PC-3 (cell line): ENCODE measurements around the gene LSR. TPM values are rescaled to one million over a fixed set of nuclear protein-coding genes. Genes with fewer than 3 reads are reported as not detected.
"Not testable (repeated sequence)": the region's sequence is repeated elsewhere in the genome, so short reads cannot be mapped to it uniquely, and the experiment has no call there.

Experiments used
- ATAC-seq: fragments of 200-7000 bp; cut with Tn5 transposase; 2 replicates; pipeline ENCODE4 v1.9.1; 2020; ENCODE audit warnings: mild to moderate bottlenecking, moderate library complexity
- BruUV-seq: library from RNA; stranded (reverse); fragments of 400-500 nt; replicated peaks from 2 replicates; lab custom pipeline; 2021; lab: Mats Ljungman, UMichigan
- CTCF ChIA-PET: fragments of 300-600 bp; sonication (Branson Sonifier 250); formaldehyde crosslinking; loops from one replicate; lab custom pipeline; 2022; ENCODE audit warnings: antibody characterized with exemption; lab: Charles Lee
- POLR2A ChIA-PET: fragments of 300-600 bp; sonication (Branson Sonifier 250); formaldehyde crosslinking; loops from one replicate; lab custom pipeline; 2022; ENCODE audit warnings: antibody characterized with exemption; ENCODE audit not compliant: unreplicated experiment; lab: Charles Lee
- DNase-seq: peaks from one replicate; pipeline ENCODE4 v3.0.0-alpha.2; 2015
- H2AFZ ChIP-seq: fragments of 300-600 bp; sonication (generic); 2 replicates; pipeline ENCODE4 v1.6.0; 2016; ENCODE audit warnings: antibody characterized with exemption, low read length
- H3F3A ChIP-seq: fragments of 300-600 bp; sonication (generic); one replicate; pipeline ENCODE4 v1.6.0; 2017; ENCODE audit warnings: antibody characterized with exemption, low read length, control low read depth, mild to moderate bottlenecking; ENCODE audit not compliant: unreplicated experiment
- H3K27ac ChIP-seq: fragments of 300-600 bp; sonication (generic); 2 replicates; pipeline ENCODE4 v1.5.1; 2016; ENCODE audit warnings: mild to moderate bottlenecking, low read length
- H3K27me3 ChIP-seq: fragments of 300-600 bp; sonication (generic); 2 replicates; pipeline ENCODE4 v1.6.1; 2016; ENCODE audit warnings: low read length, mixed read lengths
- H3K36me3 ChIP-seq: fragments of 300-600 bp; sonication (generic); 2 replicates; pipeline ENCODE4 v1.6.1; 2016; ENCODE audit warnings: low read depth, mixed run types, low read length, mixed read lengths
- H3K4me1 ChIP-seq: fragments of 300-600 bp; sonication (generic); 2 replicates; pipeline ENCODE4 v1.5.1; 2016; ENCODE audit warnings: low read length; ENCODE audit not compliant: insufficient read depth
- H3K4me2 ChIP-seq: fragments of 300-600 bp; sonication (generic); 2 replicates; pipeline ENCODE4 v1.6.0; 2016; ENCODE audit warnings: low read length
- H3K4me3 ChIP-seq: fragments of 300-600 bp; sonication (generic); 2 replicates; pipeline ENCODE4 v1.5.1; 2016; ENCODE audit warnings: mild to moderate bottlenecking, low read length, mixed read lengths
- H3K79me2 ChIP-seq: fragments of 300-600 bp; sonication (generic); 2 replicates; pipeline ENCODE4 v1.6.1; 2017; ENCODE audit warnings: low read length, mixed read lengths
- H3K9ac ChIP-seq: fragments of 300-600 bp; sonication (generic); 2 replicates; pipeline ENCODE4 v1.6.0; 2016; ENCODE audit warnings: mild to moderate bottlenecking, low read length
- H3K9me2 ChIP-seq: fragments of 300-600 bp; sonication (generic); replicated peaks from 2 replicates; pipeline ENCODE4 v1.6.1; 2016; ENCODE audit warnings: mixed run types, low read length, mixed read lengths
- H3K9me3 ChIP-seq: fragments of 300-600 bp; sonication (generic); 2 replicates; pipeline ENCODE4 v1.6.1; 2016; ENCODE audit warnings: low read length, mixed read lengths
- H4K20me1 ChIP-seq: fragments of 300-600 bp; sonication (generic); 2 replicates; pipeline ENCODE4 v1.6.1; 2016; ENCODE audit warnings: low read length, mixed read lengths
- EZH2 ChIP-seq: fragments of 300-600 bp; sonication (generic); IDR thresholded peaks from one replicate; pipeline ENCODE4 v1.6.1; 2017; ENCODE audit warnings: antibody characterized with exemption, mild to moderate bottlenecking, low read length; ENCODE audit not compliant: unreplicated experiment
- EZH2phosphoT487 ChIP-seq: fragments of 300-600 bp; sonication (generic); IDR thresholded peaks from 2 replicates; pipeline ENCODE4 v1.6.1; 2018; ENCODE audit warnings: mild to moderate bottlenecking, antibody characterized with exemption, low read length, borderline replicate concordance
- intact Hi-C: fragments of 100-400 bp; cut with micrococcal nuclease; formaldehyde crosslinking; loops from 2 replicates; pipeline ENCODE4 v1.9.0; 2023
- total RNA-seq: library from RNA; depleted of rRNA; stranded (reverse); fragments of >200 nt; gene quantifications from 2 replicates; pipeline ENCODE4 v1.2.3, GENCODE V29; 2014
- TF ChIP-seq, protein P1 (sequence below): fragments of 300-600 bp; sonication (generic); conservative IDR thresholded peaks from 2 replicates; pipeline ENCODE4 v1.5.1; 2017; ENCODE audit warnings: antibody characterized with exemption, low read depth, mild to moderate bottlenecking, low read length

Gene LSR
- total RNA-seq, 1 experiment from 2014 or later: 91.0 TPM

DNA sequence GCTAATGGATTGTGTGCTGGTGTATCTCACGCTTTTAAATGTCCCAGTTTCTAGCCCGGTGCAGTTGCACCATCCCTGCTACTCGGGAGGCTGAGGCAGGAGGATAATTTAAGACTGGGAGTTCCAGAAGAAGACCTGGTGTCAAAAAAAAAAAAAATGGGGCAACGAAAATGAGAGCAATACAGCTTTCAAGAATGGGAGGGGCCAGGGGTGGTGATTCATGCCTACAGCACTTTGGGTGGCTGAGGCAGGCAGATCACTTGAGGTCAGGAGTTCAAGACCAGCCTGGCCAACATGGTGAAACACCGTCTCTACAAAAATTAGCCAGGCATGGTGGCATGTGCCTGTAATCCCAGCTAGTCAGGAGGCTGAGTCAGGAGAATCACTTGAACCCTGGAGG, 37.3 kb downstream of the LSR start:
- H3K4me2 ChIP-seq, H4K20me1 ChIP-seq, ATAC-seq, H3K27ac ChIP-seq, H3K4me3 ChIP-seq, H2AFZ ChIP-seq, H3K9me3 ChIP-seq, H3K4me1 ChIP-seq, intact Hi-C loops, BruUV-seq, DNase-seq, H3K9me2 ChIP-seq, H3K9ac ChIP-seq, H3K36me3 ChIP-seq, H3F3A ChIP-seq, H3K79me2 ChIP-seq, POLR2A ChIA-PET, H3K27me3 ChIP-seq, CTCF ChIA-PET: not testable (repeated sequence)

DNA sequence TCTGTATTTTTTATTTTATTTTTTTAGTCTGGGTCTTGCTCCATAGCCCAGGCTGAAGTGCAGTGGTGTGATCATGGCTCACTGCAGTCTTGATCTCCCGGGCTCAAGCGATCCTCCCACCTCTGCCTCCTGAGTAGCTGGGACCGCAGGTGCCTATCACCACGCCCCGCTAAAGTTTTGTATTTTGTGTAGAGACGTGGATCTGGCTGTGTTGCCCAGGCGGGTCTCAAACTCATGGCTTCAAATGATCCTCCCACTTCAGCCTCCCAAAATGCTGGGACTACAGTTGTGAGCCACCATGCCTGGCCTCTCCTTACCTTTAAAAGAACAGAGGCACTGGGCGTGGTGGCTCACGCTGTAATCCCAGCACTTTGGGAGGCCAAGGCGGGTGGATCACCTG, 38.9 kb downstream of the LSR start:
- H3K27ac ChIP-seq: no peak overlapping the region
- intact Hi-C loops: no loop called here
- TF ChIP-seq, protein P1, sequence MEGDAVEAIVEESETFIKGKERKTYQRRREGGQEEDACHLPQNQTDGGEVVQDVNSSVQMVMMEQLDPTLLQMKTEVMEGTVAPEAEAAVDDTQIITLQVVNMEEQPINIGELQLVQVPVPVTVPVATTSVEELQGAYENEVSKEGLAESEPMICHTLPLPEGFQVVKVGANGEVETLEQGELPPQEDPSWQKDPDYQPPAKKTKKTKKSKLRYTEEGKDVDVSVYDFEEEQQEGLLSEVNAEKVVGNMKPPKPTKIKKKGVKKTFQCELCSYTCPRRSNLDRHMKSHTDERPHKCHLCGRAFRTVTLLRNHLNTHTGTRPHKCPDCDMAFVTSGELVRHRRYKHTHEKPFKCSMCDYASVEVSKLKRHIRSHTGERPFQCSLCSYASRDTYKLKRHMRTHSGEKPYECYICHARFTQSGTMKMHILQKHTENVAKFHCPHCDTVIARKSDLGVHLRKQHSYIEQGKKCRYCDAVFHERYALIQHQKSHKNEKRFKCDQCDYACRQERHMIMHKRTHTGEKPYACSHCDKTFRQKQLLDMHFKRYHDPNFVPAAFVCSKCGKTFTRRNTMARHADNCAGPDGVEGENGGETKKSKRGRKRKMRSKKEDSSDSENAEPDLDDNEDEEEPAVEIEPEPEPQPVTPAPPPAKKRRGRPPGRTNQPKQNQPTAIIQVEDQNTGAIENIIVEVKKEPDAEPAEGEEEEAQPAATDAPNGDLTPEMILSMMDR: no peak
- TF ChIP-seq EZH2phosphoT487 (no peak), EZH2 (no peak)
- H3K9me2 ChIP-seq: no peaks in the 10 kb centered on the region
- no peaks in the 10 kb centered on the region for H3F3A ChIP-seq
- no peaks in the 10 kb centered on the region for H4K20me1 ChIP-seq
- H3K4me3 ChIP-seq: no peak overlapping the region
- no peaks in the 10 kb centered on the region for H3K36me3 ChIP-seq
- no peaks in the 10 kb centered on the region for H3K27me3 ChIP-seq
- POLR2A ChIA-PET: no interaction called here
- H2AFZ ChIP-seq: no peak overlapping the region
- no peak for ATAC-seq
- CTCF ChIA-PET: no interaction called here
- no peak overlapping the region for H3K4me2 ChIP-seq
- DNase-seq: no peak
- no peak overlapping the region for H3K9ac ChIP-seq
- no peaks in the 10 kb centered on the region for H3K9me3 ChIP-seq
- no peaks in the 10 kb centered on the region for H3K79me2 ChIP-seq
- peaks cover 7% of the 10 kb centered on the region; the same call in 1 of the 2 replicates for H3K4me1 ChIP-seq
- no TSS peak for BruUV-seq

DNA sequence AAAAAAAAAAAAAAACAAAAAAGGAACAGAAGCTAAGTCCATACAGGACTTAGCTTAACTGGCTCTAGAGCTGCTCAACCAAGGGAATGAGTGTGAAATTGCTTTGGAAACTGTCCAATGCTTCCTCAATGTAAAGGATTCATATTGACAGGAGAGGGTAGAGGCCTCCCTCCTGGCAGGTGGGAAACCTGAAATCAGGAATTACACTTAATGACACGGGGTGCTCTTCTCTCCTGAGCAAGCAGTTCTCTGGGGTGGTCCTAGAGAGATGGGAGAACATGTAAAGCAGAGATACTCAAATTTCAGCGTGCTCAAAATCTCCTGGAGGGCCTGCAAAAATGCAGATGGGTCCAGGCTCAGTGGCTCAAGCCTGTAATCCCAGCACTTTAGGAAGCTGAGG, 39.5 kb downstream of the LSR start:
- Histone ChIP-seq H3K9me2 (no peaks in the 10 kb centered on the region), H3K27ac (no peak overlapping the region), H3F3A (no peaks in the 10 kb centered on the region), H3K9ac (no peak overlapping the region), H2AFZ (no peak overlapping the region), H3K79me2 (no peaks in the 10 kb centered on the region), H3K27me3 (peaks cover 3% of the 10 kb centered on the region; the same call in 1 of the 2 replicates), H4K20me1 (no peaks in the 10 kb centered on the region), H3K36me3 (no peaks in the 10 kb centered on the region), H3K9me3 (no peaks in the 10 kb centered on the region), H3K4me2 (no peak overlapping the region), H3K4me3 (no peak overlapping the region), H3K4me1 (peaks cover 7% of the 10 kb centered on the region; the same call in 1 of the 2 replicates)
- DNase-seq (no peak), ATAC-seq (no peak)
- CTCF ChIA-PET: no interaction called here
- no TSS peak for BruUV-seq
- intact Hi-C loops: no loop called here
- POLR2A ChIA-PET: no interaction called here
- TF ChIP-seq EZH2 (no peak), EZH2phosphoT487 (no peak)
- TF ChIP-seq, protein P1: no peak
